SJSA1 (cell line): ENCODE measurements around the gene OR52A1. TPM values are rescaled to one million over a fixed set of nuclear protein-coding genes. Genes with fewer than 3 reads are reported as not detected.
"Not testable (repeated sequence)": the region's sequence is repeated elsewhere in the genome, so short reads cannot be mapped to it uniquely, and the experiment has no call there.

Source experiments
- DNase-seq, 2 experiments: peaks; one replicate each; pipeline ENCODE4 v3.0.0-alpha.2; 2015 to 2020; ENCODE audit warnings: low spot score in 2 of 2, low read depth in 1 of 2
- H3K27ac ChIP-seq: fragments of 250-450 bp; sonication (Bioruptor Pico); 2 replicates; pipeline ENCODE4 v1.5.1; 2020; ENCODE audit warnings: mild to moderate bottlenecking, moderate library complexity
- H3K27me3 ChIP-seq: fragments of 250-450 bp; sonication (Bioruptor Pico); replicated peaks from 2 replicates; pipeline ENCODE4 v1.5.1; 2020; ENCODE audit warnings: mild to moderate bottlenecking, moderate library complexity
- H3K36me3 ChIP-seq: fragments of 250-450 bp; sonication (Bioruptor Pico); 2 replicates; pipeline ENCODE4 v1.5.1; 2020; ENCODE audit warnings: mild to moderate bottlenecking
- H3K4me1 ChIP-seq: fragments of 250-450 bp; sonication (Bioruptor Pico); replicated peaks from 2 replicates; pipeline ENCODE4 v1.6.1; 2021; ENCODE audit warnings: mild to moderate bottlenecking
- H3K4me3 ChIP-seq: fragments of 250-450 bp; sonication (Bioruptor Pico); 2 replicates; pipeline ENCODE4 v1.5.1; 2020; ENCODE audit warnings: mild to moderate bottlenecking
- H3K9me3 ChIP-seq: fragments of 250-450 bp; sonication (Bioruptor Pico); replicated peaks from 2 replicates; pipeline ENCODE4 v1.5.1; 2020; ENCODE audit warnings: mild to moderate bottlenecking
- total RNA-seq: library from RNA; depleted of rRNA; stranded (reverse); fragments of >200 nt; shearing (Covaris generic); gene quantifications from 2 replicates; pipeline ENCODE4 v1.2.3, GENCODE V29; 2014

Gene OR52A1
- total RNA-seq, 1 experiment from 2014 or later, result under 0.01 TPM

DNA sequence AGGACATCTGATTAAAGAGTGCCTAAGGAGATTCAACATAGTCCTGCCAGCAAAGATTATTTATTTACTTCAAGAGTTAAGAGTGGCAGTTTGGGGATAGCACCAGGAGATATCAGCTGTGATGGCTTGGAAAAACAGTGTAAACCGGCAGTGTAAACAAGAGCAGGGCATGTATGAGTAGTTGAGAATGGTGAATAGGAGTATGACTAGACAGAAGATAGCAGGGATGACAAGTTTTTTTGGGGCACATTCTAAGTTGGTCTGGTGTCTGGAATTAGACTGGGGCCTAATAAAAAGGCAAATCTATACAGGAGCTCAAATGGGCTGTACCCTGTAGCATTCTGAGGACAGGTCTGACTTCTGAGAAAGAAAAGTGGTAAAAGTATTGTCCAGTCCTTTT, 6.5 kb upstream of the OR52A1 start:
- H3K4me1 ChIP-seq, H3K9me3 ChIP-seq, DNase-seq, H3K4me3 ChIP-seq, H3K27me3 ChIP-seq, H3K36me3 ChIP-seq, H3K27ac ChIP-seq: not testable (repeated sequence)

DNA sequence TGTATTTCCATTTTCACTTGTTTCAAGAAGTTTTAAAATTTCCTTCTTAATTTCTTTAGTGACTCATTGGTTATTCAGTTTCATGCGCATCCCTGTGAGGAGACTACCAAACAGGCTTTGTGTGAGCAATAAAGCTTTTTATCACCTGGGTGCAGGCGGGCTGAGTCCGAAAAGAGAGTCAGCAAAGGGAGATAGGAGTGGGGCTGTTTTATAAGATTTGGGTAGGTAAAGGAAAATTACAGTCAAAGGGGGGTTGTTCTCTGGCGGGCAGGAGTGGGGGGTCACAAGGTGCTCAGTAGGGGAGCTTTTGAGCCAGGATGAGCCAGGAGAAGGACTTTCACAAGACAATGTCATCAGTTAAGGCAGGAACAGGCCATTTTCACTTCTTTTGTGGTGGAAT, 5.7 kb upstream of the OR52A1 start:
- not testable (repeated sequence) for H3K36me3 ChIP-seq, H3K27ac ChIP-seq, H3K9me3 ChIP-seq, H3K27me3 ChIP-seq, DNase-seq, H3K4me1 ChIP-seq, H3K4me3 ChIP-seq

DNA sequence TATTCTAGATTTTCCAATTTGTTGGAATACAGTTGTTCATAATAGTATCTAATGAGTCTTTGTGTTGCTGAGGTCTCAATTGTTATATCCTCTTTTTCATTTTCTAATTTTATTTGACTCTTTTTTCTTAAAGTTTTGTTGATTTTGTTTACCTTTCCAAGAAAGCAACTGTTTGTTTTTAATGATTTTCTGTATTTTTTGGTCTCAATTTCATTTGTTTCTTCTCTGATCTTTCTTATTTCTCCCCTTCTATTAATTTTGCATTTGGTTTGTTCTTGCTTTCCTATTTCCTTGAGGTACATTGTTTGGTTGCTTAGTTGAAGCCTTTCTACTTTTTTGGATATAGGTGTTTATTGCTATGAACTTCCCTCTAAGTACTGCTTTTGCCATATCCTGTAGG, 5.2 kb upstream of the OR52A1 start:
- no peaks in the 10 kb centered on the region for H3K9me3 ChIP-seq
- H3K36me3 ChIP-seq, result no peaks in the 10 kb centered on the region
- H3K4me1 ChIP-seq, result no peaks in the 10 kb centered on the region
- H3K27me3 ChIP-seq, result no peaks in the 10 kb centered on the region
- no peak overlapping the region for H3K27ac ChIP-seq
- H3K4me3 ChIP-seq, result no peak overlapping the region
- no peak for DNase-seq

DNA sequence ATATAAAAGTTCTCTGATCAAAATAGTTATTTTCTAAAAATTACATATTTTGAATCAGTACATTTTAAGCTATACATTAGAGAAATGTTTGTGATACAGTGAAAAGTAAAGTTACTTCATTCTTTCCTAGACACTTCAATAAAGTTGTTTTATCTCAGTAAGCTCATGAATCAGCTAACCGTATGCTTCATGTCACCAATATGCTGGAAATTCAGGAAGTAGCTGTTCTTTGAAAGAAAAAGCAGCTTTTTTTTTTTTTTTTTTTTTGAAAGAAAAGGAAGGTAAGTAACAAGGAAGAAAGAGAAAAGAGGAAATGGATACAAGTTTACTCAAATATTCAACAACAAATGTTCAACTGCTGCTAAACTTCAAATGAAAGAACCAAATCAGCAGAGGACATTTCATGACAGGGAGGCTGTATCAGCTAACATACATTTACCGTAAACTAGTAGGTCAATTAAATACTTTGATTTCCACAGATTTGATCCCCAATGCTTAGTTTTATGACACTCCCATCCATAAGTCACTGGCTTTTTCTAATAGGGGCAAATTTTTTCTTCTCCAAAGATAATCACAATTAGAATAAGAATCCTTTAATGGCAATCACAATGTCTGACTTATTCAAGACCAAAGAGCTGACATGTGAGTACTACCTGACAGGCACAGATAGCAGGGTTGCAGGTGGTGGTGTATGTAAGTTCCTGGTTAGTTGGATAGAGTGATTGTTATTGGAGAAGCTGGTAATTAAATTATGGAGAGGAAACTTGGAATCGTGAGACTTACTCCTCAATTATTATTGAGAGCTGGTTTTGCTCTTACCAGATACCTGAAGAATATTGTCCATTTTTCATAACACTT, 754 bp downstream of the OR52A1 start:
- Histone ChIP-seq H3K4me3 (no peak overlapping the region), H3K4me1 (no peaks in the 10 kb centered on the region), H3K36me3 (no peaks in the 10 kb centered on the region), H3K27ac (no peak overlapping the region), H3K9me3 (no peaks in the 10 kb centered on the region), H3K27me3 (peaks cover 3% of the 10 kb centered on the region; the same call in 1 of the 2 replicates)
- no peak for DNase-seq

DNA sequence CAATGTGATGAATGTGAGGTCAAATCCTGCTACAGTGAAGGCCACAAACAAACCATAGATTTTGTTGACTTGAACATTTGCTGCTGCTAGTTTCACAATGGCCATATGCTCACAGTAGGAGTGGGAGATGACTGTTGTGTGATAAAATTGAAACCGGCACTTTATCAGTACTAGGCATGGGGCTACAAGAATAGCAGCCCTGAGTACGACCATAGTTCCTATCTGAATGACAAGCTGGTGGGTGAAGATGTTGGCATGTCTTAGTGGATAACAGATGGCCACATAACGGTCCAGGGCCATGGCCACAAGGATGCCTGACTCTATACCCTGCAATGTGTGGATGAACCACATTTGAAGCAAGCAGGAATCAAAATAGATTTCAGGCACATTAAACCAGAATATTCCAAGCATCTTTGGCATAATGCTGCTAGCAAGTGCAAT, 2.8 kb downstream of the OR52A1 start:
- Histone ChIP-seq H3K36me3 (no peaks in the 10 kb centered on the region), H3K4me3 (no peak overlapping the region), H3K27me3 (peaks cover 3% of the 10 kb centered on the region; the same call in 1 of the 2 replicates), H3K27ac (no peak overlapping the region), H3K4me1 (no peaks in the 10 kb centered on the region), H3K9me3 (no peaks in the 10 kb centered on the region)
- no peak for DNase-seq

DNA sequence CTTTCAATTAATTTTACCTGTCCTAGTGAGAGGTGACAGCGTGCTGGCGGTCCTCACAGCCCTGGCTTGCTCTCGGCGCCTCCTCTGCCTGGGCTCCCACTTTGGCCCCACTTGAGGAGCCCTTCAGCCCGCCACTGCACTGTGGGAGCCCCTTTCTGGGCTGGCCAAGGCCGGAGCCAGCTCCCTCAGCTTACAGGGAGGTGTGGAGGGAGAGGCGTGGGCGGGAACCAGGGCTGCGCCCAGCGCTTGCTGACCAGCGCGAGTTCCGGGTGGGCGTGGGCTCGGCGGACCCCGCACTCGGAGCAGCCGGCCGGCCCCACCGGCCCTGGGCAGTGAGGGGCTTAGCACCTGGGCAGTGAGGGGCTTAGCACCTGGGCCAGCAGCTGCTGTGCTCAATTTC, 10.4 kb downstream of the OR52A1 start:
- H3K4me1 ChIP-seq, DNase-seq, H3K36me3 ChIP-seq, H3K9me3 ChIP-seq, H3K4me3 ChIP-seq, H3K27me3 ChIP-seq, H3K27ac ChIP-seq: not testable (repeated sequence)

DNA sequence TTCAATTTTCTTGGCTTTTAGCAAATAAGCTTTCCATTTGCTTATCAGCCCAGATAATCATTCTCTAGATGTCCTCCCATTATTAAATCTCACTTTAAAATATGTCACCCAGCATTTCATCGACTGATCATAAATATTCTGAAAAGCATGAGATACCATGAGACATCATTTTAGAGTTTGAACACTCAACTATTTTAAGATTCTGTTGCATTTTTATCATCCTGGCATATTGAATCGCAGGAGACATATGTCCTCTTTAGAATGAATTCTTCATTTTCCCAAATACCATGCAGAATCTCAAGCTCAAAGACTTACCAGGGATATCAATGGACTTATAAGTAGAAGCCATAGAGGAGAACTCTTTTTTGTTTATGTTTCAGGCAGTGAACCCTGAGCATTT, 16.6 kb downstream of the OR52A1 start, which contains the start of gene OR52A5:
Gene OR52A5 (minus strand): TSS at position 361 of the 400 bp plus-strand sequence. CDS start 5,714 bp downstream, outside the sequence.
- DNase-seq, result no peak
- no peaks in the 10 kb centered on the region for H3K9me3 ChIP-seq
- no peak within 1 kb of the TSS for H3K4me3 ChIP-seq
- no peak within 1 kb of the TSS for H3K27ac ChIP-seq
- no peaks in the 10 kb centered on the region for H3K36me3 ChIP-seq
- no peaks in the 10 kb centered on the region for H3K27me3 ChIP-seq
- H3K4me1 ChIP-seq, result no peaks in the 10 kb centered on the region

DNA sequence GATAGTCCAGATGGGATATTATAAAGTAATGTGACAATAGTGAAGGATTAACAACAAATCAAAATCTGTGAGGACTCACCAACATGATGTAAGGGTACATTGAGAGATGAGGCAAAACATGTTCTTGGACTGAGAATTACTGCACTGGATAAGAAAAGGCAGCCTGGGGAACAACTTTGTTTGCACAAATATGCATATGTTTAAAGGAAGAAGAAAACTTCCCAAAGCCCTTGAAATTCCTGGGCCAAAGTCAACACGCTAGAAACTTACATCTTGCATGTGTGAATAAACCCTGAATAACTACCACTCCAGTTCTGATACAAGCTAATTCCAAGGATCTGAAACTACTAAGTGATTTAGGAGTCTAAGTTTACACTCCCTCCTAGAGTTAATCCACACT, 17.5 kb downstream of the OR52A1 start:
- DNase-seq, result no peak
- no peaks in the 10 kb centered on the region for H3K36me3 ChIP-seq
- H3K27me3 ChIP-seq, result no peaks in the 10 kb centered on the region
- H3K9me3 ChIP-seq, result no peaks in the 10 kb centered on the region
- H3K27ac ChIP-seq, result no peak overlapping the region
- H3K4me1 ChIP-seq, result no peaks in the 10 kb centered on the region
- no peak overlapping the region for H3K4me3 ChIP-seq

DNA sequence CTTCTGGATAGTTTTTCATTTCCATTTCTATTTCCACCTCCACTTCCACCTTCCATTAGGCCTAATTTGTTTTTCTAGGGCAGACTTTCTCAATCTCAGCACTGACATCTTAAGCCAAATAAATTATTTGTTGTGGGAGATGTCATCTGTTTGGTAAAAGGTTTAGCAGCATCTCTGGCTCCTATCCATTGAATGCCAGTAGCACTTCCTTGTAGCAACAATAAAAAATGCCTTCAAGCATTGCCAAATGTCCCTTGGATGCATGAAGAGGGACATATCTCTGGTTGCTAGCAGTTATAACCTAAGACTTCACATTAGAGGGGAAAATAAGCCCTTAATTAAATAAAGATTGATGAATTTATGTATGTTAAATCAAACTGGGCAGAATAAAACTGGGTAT, 18.3 kb downstream of the OR52A1 start:
- Histone ChIP-seq H3K27me3 (peaks cover under 1% of the 10 kb centered on the region; the same call in 1 of the 2 replicates), H3K4me3 (no peak overlapping the region), H3K36me3 (no peaks in the 10 kb centered on the region), H3K4me1 (no peaks in the 10 kb centered on the region), H3K27ac (no peak overlapping the region), H3K9me3 (no peaks in the 10 kb centered on the region)
- no peak for DNase-seq

DNA sequence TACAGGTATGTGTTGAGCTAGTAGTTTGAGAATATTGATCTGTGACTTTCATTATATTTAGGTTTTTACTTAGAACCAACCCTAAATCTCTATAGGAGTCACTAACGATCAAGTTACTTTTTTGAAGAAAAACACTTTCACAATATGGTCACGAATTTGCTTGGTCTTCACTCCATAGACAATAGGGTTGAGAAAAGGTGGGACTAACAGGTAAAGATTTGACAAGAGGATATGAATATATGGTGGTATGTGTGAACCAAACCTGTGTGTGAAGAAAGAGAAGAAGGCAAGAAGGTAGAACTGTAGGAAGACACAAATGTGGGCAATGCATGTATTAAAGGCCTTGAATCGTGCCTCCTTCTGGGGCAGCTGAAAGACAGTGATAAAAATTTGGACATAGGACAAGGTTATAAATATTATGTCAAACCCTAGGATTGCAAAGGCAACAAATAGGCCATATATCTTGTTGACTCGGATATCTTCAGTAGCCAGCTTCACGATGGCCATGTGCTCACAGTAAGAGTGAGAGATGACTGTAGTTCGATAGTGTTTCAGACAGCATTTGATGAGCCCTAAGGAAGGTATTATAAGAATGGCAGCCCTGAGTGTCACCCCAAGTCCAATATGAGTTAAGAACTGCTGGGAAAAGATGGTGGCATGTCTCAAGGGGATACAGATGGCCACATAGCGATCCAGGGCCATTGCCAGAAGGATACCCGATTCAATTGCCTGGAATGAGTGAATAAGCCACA, 22.8 kb downstream of the OR52A1 start:
- DNase-seq, result no peak
- Histone ChIP-seq H3K36me3 (no peaks in the 10 kb centered on the region), H3K4me3 (no peak overlapping the region), H3K9me3 (no peaks in the 10 kb centered on the region), H3K27ac (no peak overlapping the region), H3K4me1 (no peaks in the 10 kb centered on the region), H3K27me3 (peaks cover 9% of the 10 kb centered on the region; the same call in 1 of the 2 replicates)

DNA sequence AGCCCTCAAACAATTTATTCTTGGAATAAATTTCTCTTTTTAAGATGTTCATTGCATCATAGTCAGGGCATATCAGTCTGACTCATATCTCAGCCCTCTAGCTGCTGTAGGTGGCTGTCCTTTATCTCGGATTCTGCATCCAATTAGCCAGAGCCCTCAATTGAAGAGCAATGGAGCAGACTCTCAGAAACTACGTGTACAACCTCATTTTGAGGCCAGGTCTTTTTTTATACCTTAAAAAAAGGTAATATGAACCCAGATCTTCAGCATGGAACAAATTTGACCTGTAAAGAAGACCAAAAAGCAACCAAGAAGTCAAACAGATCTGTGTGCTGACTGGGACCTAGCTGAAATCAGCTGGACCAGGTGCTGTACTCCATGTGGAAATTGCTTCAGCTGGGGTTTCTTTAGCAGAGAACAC, 25.1 kb downstream of the OR52A1 start:
- no peaks in the 10 kb centered on the region for H3K36me3 ChIP-seq
- H3K4me3 ChIP-seq, result no peak overlapping the region
- H3K27ac ChIP-seq, result no peak overlapping the region
- no peaks in the 10 kb centered on the region for H3K4me1 ChIP-seq
- no peak for DNase-seq
- peaks cover 9% of the 10 kb centered on the region; the same call in 1 of the 2 replicates for H3K27me3 ChIP-seq
- no peaks in the 10 kb centered on the region for H3K9me3 ChIP-seq

DNA sequence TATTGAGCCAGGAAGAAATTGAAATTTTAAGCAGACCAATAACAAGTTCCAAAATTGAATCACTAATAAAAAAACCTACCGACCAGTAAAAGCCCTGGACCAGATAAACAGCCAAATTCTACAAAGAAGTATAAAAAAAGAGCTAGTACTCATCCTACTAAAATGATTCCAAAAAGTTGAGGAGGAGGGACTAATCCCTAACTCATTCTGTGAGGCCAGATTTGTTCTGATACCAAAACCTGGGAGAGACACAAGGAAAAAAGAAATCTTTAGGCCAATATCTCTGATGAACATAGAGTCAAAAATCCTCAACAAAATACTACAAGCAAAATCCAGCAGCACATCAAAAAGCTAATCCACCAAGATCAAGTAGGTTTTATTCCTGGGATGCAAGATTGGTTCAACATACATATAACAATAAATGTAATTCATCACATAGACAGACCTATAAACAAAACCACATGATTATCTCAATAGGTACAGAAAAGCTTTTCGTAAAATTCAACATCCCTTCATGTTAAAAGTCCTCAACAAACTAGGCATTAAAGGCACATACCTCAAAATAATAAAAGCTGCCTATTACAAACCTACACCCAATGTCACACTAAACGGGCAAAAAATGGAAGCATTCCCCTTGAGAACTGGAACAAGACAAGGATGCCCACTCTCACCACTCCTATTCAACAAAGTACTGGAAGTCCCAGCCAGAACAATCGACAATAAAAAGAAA, 29.5 kb downstream of the OR52A1 start:
- Histone ChIP-seq H3K4me3 (no peak overlapping the region), H3K27ac (no peak overlapping the region), H3K9me3 (no peaks in the 10 kb centered on the region), H3K4me1 (no peaks in the 10 kb centered on the region), H3K27me3 (0 out of 2 replicates have a peak, but pooled peaks cover 2% of the 10 kb centered on the region), H3K36me3 (no peaks in the 10 kb centered on the region)
- DNase-seq, result no peak

DNA sequence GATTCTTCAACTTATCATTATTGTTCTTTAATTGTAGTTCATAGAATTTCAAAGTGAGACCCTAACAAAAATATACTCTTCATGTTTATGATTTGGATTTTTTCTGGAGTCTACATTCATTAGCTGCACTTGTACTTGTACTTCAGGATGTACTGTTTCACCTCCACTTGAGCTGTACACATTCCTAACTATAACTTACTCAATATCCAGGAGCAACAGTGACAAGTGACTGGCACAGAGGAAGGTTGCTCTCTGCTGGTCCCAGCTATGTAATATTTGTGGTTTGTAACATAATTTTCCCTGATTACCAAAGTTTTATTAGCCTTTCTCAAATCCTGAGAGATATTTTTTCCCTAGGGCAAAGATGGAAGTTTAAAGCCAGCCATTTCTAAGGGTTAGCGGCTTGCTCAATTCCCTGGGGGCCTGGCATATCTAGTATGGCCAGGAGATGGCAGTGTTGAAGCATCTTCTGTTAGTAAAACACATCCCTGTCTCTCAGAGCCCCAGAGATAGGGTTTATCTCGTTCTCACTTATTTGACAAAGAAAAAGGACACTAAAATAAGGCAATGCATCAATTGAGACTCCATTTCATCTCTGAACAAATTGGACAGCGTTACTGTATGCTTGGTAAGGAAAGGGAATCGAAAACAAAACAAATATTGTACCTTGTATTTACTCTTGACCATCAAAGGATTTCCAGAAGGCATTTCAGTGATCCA, 30.6 kb downstream of the OR52A1 start:
- Histone ChIP-seq H3K27ac (no peak overlapping the region), H3K27me3 (0 out of 2 replicates have a peak, but pooled peaks cover 2% of the 10 kb centered on the region), H3K4me1 (no peaks in the 10 kb centered on the region), H3K4me3 (no peak overlapping the region), H3K9me3 (no peaks in the 10 kb centered on the region), H3K36me3 (no peaks in the 10 kb centered on the region)
- peak; percentile 57 to 74 for DNase-seq
